Measurements from ENCODE around the gene ELOVL5.

DNA sequence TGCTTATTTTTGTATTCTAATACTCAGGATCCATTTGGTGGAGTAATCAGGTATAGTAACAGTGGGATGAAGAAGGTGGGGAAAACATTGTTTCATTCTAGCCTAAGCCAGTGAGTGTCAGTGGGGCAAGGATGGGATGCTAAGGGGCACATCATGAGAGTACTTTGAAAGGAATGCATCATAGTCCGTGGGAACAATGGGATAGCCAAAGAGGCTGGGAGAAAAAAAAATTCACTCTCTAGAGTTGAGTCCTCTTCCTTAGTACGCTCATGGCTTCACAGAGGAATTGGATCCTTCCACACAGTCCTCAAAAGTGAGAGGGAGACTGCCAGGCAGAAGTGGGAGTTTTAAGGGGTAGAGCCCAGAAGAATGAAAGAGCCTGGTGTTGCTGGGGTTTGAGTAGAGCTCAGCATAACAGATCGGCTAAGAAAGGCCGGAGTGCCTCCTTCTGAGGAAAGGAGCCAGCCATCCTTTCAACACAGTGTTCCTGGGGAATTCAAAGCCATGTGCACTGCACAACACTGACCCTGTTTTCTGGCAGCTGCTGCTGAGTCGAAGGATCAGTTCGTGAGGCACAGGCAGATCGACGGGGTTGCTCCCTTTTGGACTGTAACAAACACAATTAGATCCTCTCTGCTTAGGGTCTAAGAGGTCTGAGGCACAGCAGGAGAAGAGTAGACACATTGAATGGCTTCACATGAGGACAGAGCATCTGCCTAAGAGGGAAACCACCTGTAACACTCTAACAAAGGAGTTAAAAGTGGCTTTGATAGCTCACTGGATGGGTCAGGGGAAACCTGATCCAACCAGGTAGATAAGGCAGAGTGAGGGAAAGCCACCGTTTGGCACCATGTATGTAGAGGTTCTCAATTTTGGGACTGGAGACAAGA lies 61.2 kb downstream of the ELOVL5 start:
- TF ChIP-seq, protein P1, sequence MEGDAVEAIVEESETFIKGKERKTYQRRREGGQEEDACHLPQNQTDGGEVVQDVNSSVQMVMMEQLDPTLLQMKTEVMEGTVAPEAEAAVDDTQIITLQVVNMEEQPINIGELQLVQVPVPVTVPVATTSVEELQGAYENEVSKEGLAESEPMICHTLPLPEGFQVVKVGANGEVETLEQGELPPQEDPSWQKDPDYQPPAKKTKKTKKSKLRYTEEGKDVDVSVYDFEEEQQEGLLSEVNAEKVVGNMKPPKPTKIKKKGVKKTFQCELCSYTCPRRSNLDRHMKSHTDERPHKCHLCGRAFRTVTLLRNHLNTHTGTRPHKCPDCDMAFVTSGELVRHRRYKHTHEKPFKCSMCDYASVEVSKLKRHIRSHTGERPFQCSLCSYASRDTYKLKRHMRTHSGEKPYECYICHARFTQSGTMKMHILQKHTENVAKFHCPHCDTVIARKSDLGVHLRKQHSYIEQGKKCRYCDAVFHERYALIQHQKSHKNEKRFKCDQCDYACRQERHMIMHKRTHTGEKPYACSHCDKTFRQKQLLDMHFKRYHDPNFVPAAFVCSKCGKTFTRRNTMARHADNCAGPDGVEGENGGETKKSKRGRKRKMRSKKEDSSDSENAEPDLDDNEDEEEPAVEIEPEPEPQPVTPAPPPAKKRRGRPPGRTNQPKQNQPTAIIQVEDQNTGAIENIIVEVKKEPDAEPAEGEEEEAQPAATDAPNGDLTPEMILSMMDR (IDR thresholded peaks at IDR 0.05; ENCODE audit: low read depth, low read length, missing input control), result no peak
- TF ChIP-seq, protein P2, sequence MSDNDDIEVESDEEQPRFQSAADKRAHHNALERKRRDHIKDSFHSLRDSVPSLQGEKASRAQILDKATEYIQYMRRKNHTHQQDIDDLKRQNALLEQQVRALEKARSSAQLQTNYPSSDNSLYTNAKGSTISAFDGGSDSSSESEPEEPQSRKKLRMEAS (IDR thresholded peaks at IDR 0.05), result no peak
- no peak for TF ChIP-seq EGR1 (IDR thresholded peaks at IDR 0.05; ENCODE audit: low read depth in 2 of 2)
- no peak for TF ChIP-seq GABPA (IDR thresholded peaks at IDR 0.05 in 1 of 2, conservative IDR thresholded peaks at IDR 0.05 in 1 of 2)
